Activated naive CD8-positive, alpha-beta T cell treated with anti-CD3 and anti-CD28 coated beads, Interleukin-2, amount 50 U/mL, for 24 hours (primary cell): ENCODE results near the gene POMT2.

ENCODE experiments used
- ATAC-seq: fragments of 150-1000 bp; cut with Tn5 transposase; one replicate; pipeline ENCODE4 v1.10.0; 2021
- DNase-seq: peaks from one replicate; pipeline ENCODE4 v3.0.0; 2021
- H3K27ac Mint-ChIP-seq: one replicate; pipeline ENCODE4 v1.8.0; 2021; ENCODE audit warnings: mild to moderate bottlenecking, mixed read lengths
- H3K27me3 Mint-ChIP-seq: one replicate; pipeline ENCODE4 v1.8.0; 2021; ENCODE audit warnings: mixed read lengths
- H3K36me3 Mint-ChIP-seq: one replicate; pipeline ENCODE4 v1.8.0; 2021; ENCODE audit warnings: low read depth, mixed read lengths
- H3K4me1 Mint-ChIP-seq: one replicate; pipeline ENCODE4 v1.8.0; 2021; ENCODE audit warnings: mixed read lengths
- H3K4me3 Mint-ChIP-seq: one replicate; pipeline ENCODE4 v1.8.0; 2021; ENCODE audit warnings: mild to moderate bottlenecking, moderate library complexity, mixed read lengths
- H3K9me3 Mint-ChIP-seq: one replicate; pipeline ENCODE4 v1.8.0; 2021; ENCODE audit warnings: mixed read lengths

POMT2 gene

DNA sequence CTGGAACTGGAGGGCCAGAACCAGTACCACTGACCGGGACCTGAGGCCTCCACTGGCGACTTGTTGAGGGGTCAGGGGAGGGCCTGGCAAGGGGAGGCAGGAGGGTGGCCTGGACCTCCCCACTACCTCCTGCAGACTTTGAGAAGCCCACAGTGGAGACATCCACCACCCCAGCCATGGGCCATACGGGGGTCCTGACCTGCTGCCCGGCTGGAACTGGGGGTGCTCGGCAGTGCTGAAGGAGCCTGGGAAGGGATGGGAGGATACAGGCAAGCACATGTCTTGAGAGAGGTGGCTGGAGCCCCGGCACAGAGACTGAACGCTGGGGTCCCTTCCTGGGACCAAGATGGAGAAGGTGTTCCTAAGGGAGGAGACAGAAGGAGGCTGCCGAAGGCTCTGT, 64.0 kb downstream of the POMT2 start:
- ATAC-seq: no peak
- H3K9me3 Mint-ChIP-seq: no peaks in the 10 kb centered on the region
- no peaks in the 10 kb centered on the region for H3K4me1 Mint-ChIP-seq
- H3K4me3 Mint-ChIP-seq: no peak overlapping the region
- H3K27ac Mint-ChIP-seq: no peak overlapping the region
- no peaks in the 10 kb centered on the region for H3K36me3 Mint-ChIP-seq
- peaks cover 2% of the 10 kb centered on the region for H3K27me3 Mint-ChIP-seq
- DNase-seq: no peak

DNA sequence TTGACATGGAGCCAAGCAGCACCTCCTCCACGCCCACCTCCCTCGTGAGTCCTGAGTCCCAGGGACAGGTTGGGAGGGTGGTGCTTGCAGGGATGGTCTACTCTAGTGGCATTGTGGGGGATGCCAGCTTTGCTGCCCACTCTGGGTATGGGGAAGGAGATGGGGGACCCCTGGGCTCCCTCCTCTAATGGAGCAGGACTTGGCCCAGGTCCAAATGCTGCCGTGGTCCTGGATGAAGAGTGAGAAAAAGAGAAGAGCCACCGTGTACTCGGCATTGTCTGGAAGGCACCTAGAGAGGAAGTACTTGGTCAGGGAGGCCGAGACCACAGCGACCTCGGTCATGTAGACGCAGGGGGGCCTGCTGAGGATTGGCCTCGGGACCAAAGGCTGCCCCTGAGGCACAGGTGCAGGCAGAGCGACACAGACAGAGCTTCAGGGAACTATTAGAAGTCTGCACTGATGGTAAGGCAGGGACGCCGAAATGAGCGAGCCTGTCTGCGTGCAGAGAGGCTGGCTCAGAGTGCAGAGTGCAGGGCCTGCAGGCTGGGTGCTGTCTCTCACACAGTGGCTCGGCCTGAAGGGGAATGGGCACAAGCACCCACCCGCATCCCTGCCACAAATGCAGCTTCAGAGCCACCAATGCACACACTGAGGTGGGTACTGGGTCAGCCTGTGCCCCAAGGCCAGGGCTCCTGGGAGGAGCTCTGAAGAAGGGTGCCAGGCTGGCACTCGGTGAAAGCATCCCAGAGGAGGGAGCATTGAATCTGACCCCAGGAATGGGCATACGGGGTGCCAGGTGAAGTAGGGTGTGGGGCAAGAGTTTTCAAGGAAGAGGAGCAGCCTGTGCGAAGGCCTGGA, 67.1 kb downstream of the POMT2 start:
- ATAC-seq (no peak), DNase-seq (no peak)
- no peak overlapping the region for H3K4me3 Mint-ChIP-seq
- H3K27me3 Mint-ChIP-seq: no peaks in the 10 kb centered on the region
- H3K9me3 Mint-ChIP-seq: no peaks in the 10 kb centered on the region
- no peaks in the 10 kb centered on the region for H3K4me1 Mint-ChIP-seq
- H3K27ac Mint-ChIP-seq: no peak overlapping the region
- no peaks in the 10 kb centered on the region for H3K36me3 Mint-ChIP-seq

DNA sequence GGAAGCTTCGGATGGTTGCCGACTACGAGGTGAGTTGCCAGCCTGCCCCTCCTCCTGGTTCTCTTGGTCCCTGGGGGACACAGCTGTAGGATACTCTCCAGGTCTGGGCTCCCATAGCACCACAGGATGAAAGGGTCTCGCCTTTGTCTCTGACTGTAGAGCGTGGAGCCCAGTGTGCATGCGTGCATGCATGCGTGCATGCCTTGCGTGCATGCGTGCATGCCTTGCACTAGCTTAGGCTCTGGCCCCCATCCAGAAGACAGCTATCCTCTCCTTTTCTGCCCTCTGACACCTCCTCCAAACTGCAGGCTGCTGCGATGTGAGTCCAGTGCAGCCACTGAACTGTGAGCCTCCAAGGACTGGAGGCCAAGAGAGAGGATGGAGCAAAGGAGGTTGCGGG, 68.8 kb downstream of the POMT2 start:
- ATAC-seq (no peak), DNase-seq (no peak)
- Mint-ChIP-seq H3K4me1 (no peaks in the 10 kb centered on the region), H3K27ac (no peak overlapping the region), H3K4me3 (no peak overlapping the region), H3K36me3 (no peaks in the 10 kb centered on the region), H3K9me3 (no peaks in the 10 kb centered on the region), H3K27me3 (no peaks in the 10 kb centered on the region)

DNA sequence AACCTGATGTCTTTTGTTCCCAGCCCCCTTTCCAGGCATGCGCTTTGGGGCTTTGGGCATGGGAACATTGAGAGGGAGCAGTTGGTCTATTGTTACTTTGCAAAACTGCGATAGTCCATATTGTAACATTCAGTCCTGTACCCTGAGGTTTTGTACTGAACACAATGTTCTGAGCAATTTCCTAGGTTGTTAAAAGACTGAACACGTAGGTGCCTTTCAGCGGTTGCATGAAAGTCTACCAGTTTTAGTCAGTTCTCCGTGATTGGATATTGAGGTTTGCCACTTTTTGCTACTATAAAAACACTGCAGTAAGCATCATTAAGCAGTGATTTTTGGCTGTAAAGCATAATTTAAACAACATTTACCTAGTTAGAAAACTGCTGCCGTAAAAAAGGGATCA, 69.8 kb downstream of the POMT2 start:
- no peak for DNase-seq
- H3K27me3 Mint-ChIP-seq: no peaks in the 10 kb centered on the region

DNA sequence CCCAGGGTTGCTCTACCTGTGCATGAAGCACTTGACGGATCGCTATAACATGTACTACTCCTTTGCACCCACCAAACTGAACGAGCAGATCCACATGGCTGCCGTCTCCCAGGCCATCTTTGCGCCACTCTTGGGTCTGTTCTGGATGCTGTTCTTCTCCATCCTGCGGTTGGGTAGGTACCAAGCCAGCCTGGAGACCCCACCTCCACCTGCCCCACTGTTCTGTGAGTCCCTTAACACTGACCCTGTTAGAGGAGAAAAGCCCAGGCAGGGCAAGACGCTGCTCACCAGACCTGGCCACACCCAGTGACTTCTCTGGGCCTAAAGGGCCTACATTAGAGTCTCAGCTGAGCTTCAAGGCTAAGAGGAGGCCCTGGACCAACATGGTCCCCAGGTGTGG, 71.4 kb downstream of the POMT2 start:
- Mint-ChIP-seq H3K4me1 (no peaks in the 10 kb centered on the region), H3K27ac (no peak overlapping the region), H3K9me3 (no peaks in the 10 kb centered on the region), H3K27me3 (no peaks in the 10 kb centered on the region), H3K36me3 (no peaks in the 10 kb centered on the region), H3K4me3 (no peak overlapping the region)
- DNase-seq (no peak), ATAC-seq (no peak)

More for the DNA sequence above, 69.8 kb downstream of the POMT2 start:
- no peaks in the 10 kb centered on the region for H3K4me1 Mint-ChIP-seq
- H3K4me3 Mint-ChIP-seq: no peak overlapping the region
- no peaks in the 10 kb centered on the region for H3K9me3 Mint-ChIP-seq
- H3K36me3 Mint-ChIP-seq: no peaks in the 10 kb centered on the region
- H3K27ac Mint-ChIP-seq: no peak overlapping the region
- ATAC-seq: no peak

DNA sequence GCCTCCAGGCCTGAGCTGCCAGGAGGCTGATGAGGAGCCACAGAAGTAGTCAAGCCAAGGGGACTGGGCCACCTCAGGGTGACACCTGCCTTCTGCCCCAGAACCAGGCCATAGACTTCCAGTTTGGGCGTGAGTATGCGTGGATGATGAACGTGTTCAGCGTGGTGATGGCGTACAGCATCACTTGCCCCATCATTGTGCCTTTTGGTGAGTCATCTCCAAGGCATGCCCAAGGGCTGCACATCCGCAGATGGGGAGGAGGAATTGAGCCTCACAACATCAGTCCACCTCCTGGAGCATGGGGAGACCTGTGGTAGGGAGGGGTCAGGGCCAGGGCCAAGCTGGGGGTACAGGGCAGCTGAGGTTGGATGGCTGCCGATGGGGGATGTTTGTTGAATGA, 72.0 kb downstream of the POMT2 start:
- no peaks in the 10 kb centered on the region for H3K36me3 Mint-ChIP-seq
- ATAC-seq: no peak
- H3K9me3 Mint-ChIP-seq: no peaks in the 10 kb centered on the region
- DNase-seq: no peak
- H3K27me3 Mint-ChIP-seq: no peaks in the 10 kb centered on the region
- H3K4me1 Mint-ChIP-seq: peaks cover 2% of the 10 kb centered on the region
- H3K4me3 Mint-ChIP-seq: no peak overlapping the region
- no peak overlapping the region for H3K27ac Mint-ChIP-seq

DNA sequence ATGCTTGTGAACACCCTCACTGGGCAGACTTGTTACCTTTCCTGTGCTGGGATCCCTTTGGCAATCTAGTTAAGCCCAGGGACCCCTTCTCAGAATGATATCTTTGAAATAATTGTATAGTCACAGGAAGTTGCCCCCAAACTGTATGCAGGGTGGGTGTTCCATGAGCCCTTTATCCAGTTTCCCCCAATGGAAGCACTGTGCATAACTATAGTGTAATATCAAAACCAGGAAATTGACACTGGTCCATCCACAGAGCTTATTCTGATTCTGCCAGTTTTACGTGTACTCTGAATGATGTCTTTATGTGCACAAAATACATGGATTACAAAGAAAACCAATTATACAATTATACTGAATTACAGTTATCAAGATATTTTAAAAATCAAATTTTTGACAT, 73.9 kb downstream of the POMT2 start:
- H3K27ac Mint-ChIP-seq: no peak overlapping the region
- H3K4me3 Mint-ChIP-seq: no peak overlapping the region
- H3K4me1 Mint-ChIP-seq: peaks cover 7% of the 10 kb centered on the region
- DNase-seq (no peak), ATAC-seq (no peak)
- no peaks in the 10 kb centered on the region for H3K36me3 Mint-ChIP-seq
- H3K9me3 Mint-ChIP-seq: no peaks in the 10 kb centered on the region
- no peaks in the 10 kb centered on the region for H3K27me3 Mint-ChIP-seq

DNA sequence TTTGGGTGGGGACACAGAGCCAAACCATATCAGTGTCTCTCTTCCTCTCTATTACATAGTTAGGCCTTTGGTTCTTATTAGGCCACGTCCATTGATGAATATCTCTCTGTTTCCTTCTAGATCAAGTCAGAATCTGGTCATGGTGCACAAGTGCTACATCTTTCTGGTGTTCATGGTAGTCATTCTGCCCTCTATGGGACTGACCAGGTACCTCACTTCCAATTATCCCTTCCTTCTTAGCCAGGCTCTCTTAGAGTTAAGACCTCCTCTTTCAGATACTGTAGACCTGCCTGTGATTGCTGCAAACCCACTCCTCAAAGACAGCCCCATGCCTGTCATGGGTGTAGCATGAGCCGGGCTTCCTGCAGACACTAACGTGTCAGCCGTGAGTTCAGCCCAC, 74.9 kb downstream of the POMT2 start:
- no peaks in the 10 kb centered on the region for H3K36me3 Mint-ChIP-seq
- H3K4me3 Mint-ChIP-seq: no peak overlapping the region
- H3K27me3 Mint-ChIP-seq: no peaks in the 10 kb centered on the region
- H3K27ac Mint-ChIP-seq: no peak overlapping the region
- H3K9me3 Mint-ChIP-seq: no peaks in the 10 kb centered on the region
- ATAC-seq (no peak), DNase-seq (no peak)
- peaks cover 7% of the 10 kb centered on the region for H3K4me1 Mint-ChIP-seq

DNA sequence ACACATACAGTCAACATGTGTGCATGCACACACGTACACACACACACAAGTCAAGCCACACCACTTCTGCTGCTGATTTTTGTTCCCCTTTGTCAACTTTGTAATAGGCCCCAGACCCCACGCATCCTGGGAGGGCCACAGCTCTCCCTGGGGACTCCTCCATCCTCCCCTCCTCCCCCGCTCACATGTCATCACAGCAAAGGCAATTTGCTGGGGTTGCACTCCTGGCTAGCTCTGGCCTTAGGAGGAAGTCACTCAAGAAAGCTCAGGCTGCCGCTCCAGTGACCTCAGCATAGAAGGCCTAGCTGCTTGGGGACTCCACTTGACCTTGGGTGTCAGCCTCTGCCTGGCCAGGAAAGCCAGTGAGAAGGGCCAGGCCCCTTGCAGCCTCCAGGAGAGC, 76.8 kb downstream of the POMT2 start:
- no peaks in the 10 kb centered on the region for H3K27me3 Mint-ChIP-seq
- H3K4me3 Mint-ChIP-seq: no peak overlapping the region
- H3K4me1 Mint-ChIP-seq: peaks cover 7% of the 10 kb centered on the region
- H3K27ac Mint-ChIP-seq: no peak overlapping the region
- DNase-seq: no peak
- ATAC-seq: no peak
- no peaks in the 10 kb centered on the region for H3K9me3 Mint-ChIP-seq
- H3K36me3 Mint-ChIP-seq: no peaks in the 10 kb centered on the region

DNA sequence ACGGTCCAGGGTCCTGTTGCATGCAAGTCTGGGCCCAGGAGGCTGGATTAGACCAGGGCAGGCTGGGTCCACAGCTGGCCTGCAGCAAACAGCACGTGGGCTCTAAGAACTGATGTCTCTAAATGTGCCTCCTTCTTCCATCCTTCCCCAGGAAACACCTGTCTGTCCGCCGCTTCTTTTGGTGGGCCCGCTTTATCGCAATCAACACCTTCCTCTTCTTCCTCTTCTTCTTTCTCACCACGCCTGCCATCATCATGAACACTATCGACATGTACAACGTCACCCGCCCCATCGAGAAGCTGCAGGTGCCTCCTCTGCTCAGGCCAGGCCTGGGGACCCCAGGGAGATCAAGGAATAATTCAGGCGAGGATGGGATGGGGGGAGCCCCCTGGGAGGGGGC, 77.9 kb downstream of the POMT2 start:
- H3K36me3 Mint-ChIP-seq: no peaks in the 10 kb centered on the region
- H3K4me1 Mint-ChIP-seq: peaks cover 7% of the 10 kb centered on the region
- H3K27me3 Mint-ChIP-seq: no peaks in the 10 kb centered on the region
- H3K4me3 Mint-ChIP-seq: no peak overlapping the region
- ATAC-seq (no peak), DNase-seq (no peak)
- H3K27ac Mint-ChIP-seq: no peak overlapping the region
- H3K9me3 Mint-ChIP-seq: no peaks in the 10 kb centered on the region

DNA sequence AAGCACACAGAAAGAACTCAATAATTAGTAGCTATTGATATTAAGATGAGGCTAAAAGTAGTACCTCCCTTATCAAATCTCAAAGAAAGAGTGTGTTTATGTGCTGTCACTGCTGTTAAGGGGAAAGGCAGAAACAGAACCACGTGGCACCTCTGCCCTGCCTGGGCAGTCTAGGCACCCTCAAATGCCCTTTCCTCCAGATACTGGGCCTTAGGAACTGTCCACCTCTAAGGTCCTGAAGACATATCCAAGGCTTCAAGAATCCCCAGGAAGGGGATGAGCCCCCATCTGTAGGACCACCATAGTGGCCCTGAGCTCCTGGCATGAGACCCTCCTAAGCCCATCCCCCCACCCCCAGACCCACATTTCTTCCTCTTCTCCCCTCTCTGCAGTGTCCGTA, 78.7 kb downstream of the POMT2 start:
- ATAC-seq (no peak), DNase-seq (no peak)
- H3K27ac Mint-ChIP-seq: no peak overlapping the region
- H3K27me3 Mint-ChIP-seq: no peaks in the 10 kb centered on the region
- peaks cover 7% of the 10 kb centered on the region for H3K4me1 Mint-ChIP-seq
- no peaks in the 10 kb centered on the region for H3K9me3 Mint-ChIP-seq
- no peak overlapping the region for H3K4me3 Mint-ChIP-seq
- no peaks in the 10 kb centered on the region for H3K36me3 Mint-ChIP-seq

DNA sequence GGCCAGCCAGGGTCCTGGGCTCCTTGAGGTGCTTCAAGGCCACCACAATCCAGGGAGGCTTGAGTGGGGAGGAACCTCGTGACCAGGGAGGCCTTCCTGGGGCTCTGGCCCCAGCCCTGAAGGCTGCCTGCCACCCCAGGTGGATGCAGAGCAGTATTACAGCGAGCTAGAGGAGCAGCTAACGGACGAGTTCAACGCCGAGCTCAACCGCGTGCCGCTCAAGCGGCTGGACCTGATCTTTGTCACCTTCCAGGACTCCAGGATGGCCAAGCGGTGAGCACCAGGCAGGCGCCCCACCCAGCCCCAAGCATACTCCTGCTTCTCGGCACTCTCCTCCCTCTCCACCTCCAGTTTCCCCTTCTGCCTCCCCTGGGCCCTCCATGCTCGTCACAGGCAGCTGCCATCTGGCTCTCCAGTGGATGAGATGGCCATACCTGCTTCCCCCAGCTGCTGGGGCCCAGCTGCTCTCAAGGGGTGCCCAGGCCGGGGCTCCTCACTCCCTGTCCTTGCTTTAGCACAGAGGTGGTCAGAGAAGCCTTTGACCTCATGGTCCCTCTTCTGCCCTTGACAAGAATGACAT, 80.3 kb downstream of the POMT2 start:
- DNase-seq (no peak), ATAC-seq (no peak)
- H3K4me3 Mint-ChIP-seq: no peak overlapping the region
- H3K9me3 Mint-ChIP-seq: no peaks in the 10 kb centered on the region
- H3K27ac Mint-ChIP-seq: no peak overlapping the region
- H3K4me1 Mint-ChIP-seq: peaks cover 7% of the 10 kb centered on the region
- no peaks in the 10 kb centered on the region for H3K27me3 Mint-ChIP-seq
- no peaks in the 10 kb centered on the region for H3K36me3 Mint-ChIP-seq

DNA sequence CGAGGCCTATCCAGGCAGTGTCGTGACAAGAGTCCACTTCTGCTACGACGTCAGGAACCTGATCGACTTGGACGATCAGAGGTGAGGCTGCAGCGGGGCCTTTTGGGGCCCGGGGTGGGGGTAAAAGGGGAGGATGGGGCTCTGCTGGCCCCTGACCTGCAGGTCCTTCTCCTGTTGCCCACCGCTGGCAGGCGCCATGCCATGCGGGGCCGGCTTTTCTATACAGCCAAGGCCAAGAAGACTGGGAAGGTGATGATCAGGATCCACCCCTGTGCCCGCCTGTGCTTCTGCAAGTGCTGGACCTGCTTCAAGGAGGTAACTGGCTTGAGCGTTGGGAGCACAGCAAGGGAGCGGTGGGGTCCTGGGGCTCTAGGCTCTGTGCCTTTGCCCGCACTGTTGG, 81.3 kb downstream of the POMT2 start:
- Mint-ChIP-seq H3K4me3 (no peak overlapping the region), H3K9me3 (no peaks in the 10 kb centered on the region), H3K36me3 (no peaks in the 10 kb centered on the region), H3K4me1 (peaks cover 7% of the 10 kb centered on the region), H3K27me3 (no peaks in the 10 kb centered on the region), H3K27ac (no peak overlapping the region)
- DNase-seq (no peak), ATAC-seq (no peak)

DNA sequence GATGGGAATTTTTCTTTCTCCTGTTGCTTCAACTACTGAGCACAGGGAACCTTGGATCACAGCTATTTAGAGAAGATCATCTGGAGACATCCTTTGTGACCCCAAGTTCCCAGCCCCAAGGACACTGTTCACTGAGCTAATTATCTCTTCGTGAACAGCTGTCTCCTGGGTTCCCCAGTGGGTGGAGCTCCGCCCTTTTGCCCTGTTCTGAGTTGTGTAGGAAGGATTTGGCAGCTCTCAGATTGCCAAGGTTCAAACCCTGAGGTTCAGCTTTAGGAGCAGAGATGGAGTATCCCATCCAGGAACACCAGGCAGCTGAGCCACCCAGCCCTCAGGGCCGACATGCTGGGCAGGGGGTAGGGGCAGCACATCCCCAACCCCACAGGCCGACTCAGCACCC, 81.7 kb downstream of the POMT2 start:
- no peak overlapping the region for H3K4me3 Mint-ChIP-seq
- ATAC-seq (no peak), DNase-seq (no peak)
- H3K36me3 Mint-ChIP-seq: no peaks in the 10 kb centered on the region
- no peak overlapping the region for H3K27ac Mint-ChIP-seq
- H3K9me3 Mint-ChIP-seq: no peaks in the 10 kb centered on the region
- no peaks in the 10 kb centered on the region for H3K27me3 Mint-ChIP-seq
- H3K4me1 Mint-ChIP-seq: peaks cover 7% of the 10 kb centered on the region

DNA sequence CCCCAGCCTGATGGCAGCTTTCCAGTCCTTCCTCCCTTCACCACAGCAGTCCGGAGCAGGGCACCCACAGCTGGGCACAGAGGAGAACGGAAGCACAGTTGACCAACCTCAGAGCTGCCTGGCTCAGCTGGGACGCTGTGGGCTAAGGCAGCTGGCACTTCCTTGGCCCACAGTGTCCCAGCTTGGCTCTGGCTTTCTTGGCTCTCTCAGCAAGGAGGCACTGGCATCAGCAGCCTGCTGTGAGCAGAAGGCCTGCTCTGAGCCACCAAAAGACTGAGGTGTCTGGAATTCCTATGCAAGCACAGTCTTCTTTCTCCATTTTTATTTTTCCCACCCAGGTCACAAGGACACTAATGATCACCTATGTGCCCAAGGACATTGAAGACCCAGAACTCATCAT, 82.3 kb downstream of the POMT2 start:
- Mint-ChIP-seq H3K27me3 (no peaks in the 10 kb centered on the region), H3K4me1 (peaks cover 3% of the 10 kb centered on the region), H3K27ac (no peak overlapping the region), H3K4me3 (no peak overlapping the region), H3K36me3 (no peaks in the 10 kb centered on the region), H3K9me3 (no peaks in the 10 kb centered on the region)
- no peak for DNase-seq
- no peak for ATAC-seq
